Neural progenitor cell (in vitro differentiated cells): Measurements from ENCODE around the gene ELSPBP1. TPM values are rescaled to one million over a fixed set of nuclear protein-coding genes. Genes with fewer than 3 reads are reported as not detected.

Experiments
- DNase-seq: peaks from one replicate; pipeline ENCODE4 v3.0.0-alpha.2; 2016; ENCODE audit warnings: low spot score
- H2AFZ ChIP-seq: fragments of 200-600 bp; sonication (generic); replicated peaks from 2 replicates; pipeline ENCODE4 v1.6.1; 2016; ENCODE audit warnings: antibody characterized with exemption
- H3F3A ChIP-seq: fragments of 200-600 bp; sonication (generic); 2 replicates; pipeline ENCODE4 v1.6.1; 2016; ENCODE audit warnings: antibody characterized with exemption, low read depth
- H3K27ac ChIP-seq: fragments of 200-600 bp; sonication (generic); 2 replicates; pipeline ENCODE4 v1.5.1; 2016; ENCODE audit warnings: mild to moderate bottlenecking
- H3K27me3 ChIP-seq: fragments of 200-600 bp; sonication (generic); 2 replicates; pipeline ENCODE4 v1.6.1; 2016; ENCODE audit warnings: mild to moderate bottlenecking, moderate library complexity
- H3K36me3 ChIP-seq: fragments of 200-600 bp; sonication (generic); 2 replicates; pipeline ENCODE4 v1.5.1; 2016
- H3K4me1 ChIP-seq: fragments of 200-600 bp; sonication (generic); 2 replicates; pipeline ENCODE4 v1.6.1; 2016; ENCODE audit warnings: mixed run types
- H3K4me2 ChIP-seq: fragments of 200-600 bp; sonication (generic); 2 replicates; pipeline ENCODE4 v1.6.1; 2016
- H3K4me3 ChIP-seq: fragments of 200-600 bp; sonication (generic); 2 replicates; pipeline ENCODE4 v1.5.1; 2016
- H3K79me2 ChIP-seq: fragments of 200-600 bp; sonication (generic); 2 replicates; pipeline ENCODE4 v1.6.1; 2016; ENCODE audit warnings: low read depth
- H3K9ac ChIP-seq: fragments of 200-600 bp; sonication (generic); 2 replicates; pipeline ENCODE4 v1.6.1; 2016
- H3K9me3 ChIP-seq: fragments of 200-600 bp; sonication (generic); 2 replicates; pipeline ENCODE4 v1.5.1; 2016; ENCODE audit warnings: low read depth
- H4K20me1 ChIP-seq: fragments of 200-600 bp; sonication (generic); 2 replicates; pipeline ENCODE4 v1.6.1; 2016; ENCODE audit warnings: low read depth
- H3K27ac Mint-ChIP-seq: 3 replicates; pipeline ENCODE4 v1.8.0; 2021; ENCODE audit warnings: mixed read lengths
- H3K27me3 Mint-ChIP-seq: 2 replicates; pipeline ENCODE4 v1.8.0; 2022; ENCODE audit warnings: low read depth, mild to moderate bottlenecking, inconsistent platforms, moderate library complexity, mixed read lengths; ENCODE audit not compliant: insufficient read depth
- H3K36me3 Mint-ChIP-seq: 3 replicates; pipeline ENCODE4 v1.8.0; 2021; ENCODE audit warnings: mixed read lengths
- H3K4me1 Mint-ChIP-seq: 3 replicates; pipeline ENCODE4 v1.8.0; 2021; ENCODE audit warnings: mixed read lengths
- H3K4me3 Mint-ChIP-seq: 3 replicates; pipeline ENCODE4 v1.8.0; 2021; ENCODE audit warnings: mild to moderate bottlenecking, moderate library complexity, mixed read lengths
- H3K9me3 Mint-ChIP-seq: 3 replicates; pipeline ENCODE4 v1.8.0; 2020; ENCODE audit warnings: mixed read lengths
- EZH2 ChIP-seq: fragments of 200-600 bp; sonication (generic); IDR thresholded peaks from 2 replicates; pipeline ENCODE4 v1.6.1; 2017; ENCODE audit warnings: antibody characterized with exemption, mild to moderate bottlenecking, moderate library complexity
- EZH2phosphoT487 ChIP-seq: fragments of 200-600 bp; sonication (generic); IDR thresholded peaks from 2 replicates; pipeline ENCODE4 v1.6.1; 2017; ENCODE audit warnings: antibody characterized with exemption
- total RNA-seq: library from RNA; depleted of rRNA; stranded (reverse); fragments of >200 nt; gene quantifications from 2 replicates; pipeline ENCODE4 v1.2.3, GENCODE V29; 2015; ENCODE audit warnings: low replicate concordance
- TF ChIP-seq, protein P1 (sequence below): fragments of 200-600 bp; sonication (generic); IDR thresholded peaks from 2 replicates; pipeline ENCODE4 v1.5.1; 2017; ENCODE audit warnings: antibody characterized with exemption, mild to moderate bottlenecking

Gene ELSPBP1
- total RNA-seq, 1 donor from 2014 or later, result not detected

DNA sequence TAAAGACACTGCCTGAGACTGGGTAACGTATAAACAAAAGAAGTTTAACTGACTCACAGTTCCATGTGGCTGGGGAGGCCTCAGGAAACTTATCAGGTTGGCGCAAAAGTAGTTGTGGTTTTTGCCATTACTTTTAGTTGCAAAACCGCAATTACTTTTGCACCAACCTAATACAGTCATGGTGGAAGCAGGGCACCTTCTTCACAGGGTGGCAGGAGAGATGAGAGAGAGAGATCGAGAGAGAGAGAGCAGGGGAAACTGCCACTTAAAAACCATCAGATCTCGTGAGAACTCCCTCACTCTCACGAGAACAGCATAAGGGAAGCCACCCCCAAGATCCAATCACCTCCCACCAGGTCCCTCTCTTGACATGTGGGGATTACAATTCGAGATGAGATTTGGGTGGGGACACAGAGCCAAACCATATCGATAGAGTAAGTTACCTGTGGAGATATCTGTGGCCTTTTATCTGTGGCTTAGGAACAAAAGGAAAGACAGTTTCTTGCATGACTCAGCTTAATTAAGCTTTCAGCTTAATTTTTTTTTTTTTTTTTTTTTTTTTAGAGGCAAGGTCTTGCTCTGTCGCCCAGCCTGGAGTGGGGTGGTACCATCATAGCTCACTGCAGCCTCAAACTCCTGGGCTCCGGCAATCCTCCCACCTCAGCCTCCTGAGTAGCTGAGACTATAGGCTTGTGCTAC lies 57.1 kb downstream of the ELSPBP1 start:
- Histone ChIP-seq H3K27me3 (no peaks in the 10 kb centered on the region), H3K4me2 (no peak overlapping the region), H3K4me1 (no peaks in the 10 kb centered on the region), H3K36me3 (no peaks in the 10 kb centered on the region), H3F3A (no peaks in the 10 kb centered on the region), H2AFZ (no peak overlapping the region), H3K27ac (no peak overlapping the region), H4K20me1 (no peaks in the 10 kb centered on the region), H3K79me2 (no peaks in the 10 kb centered on the region), H3K9ac (no peak overlapping the region), H3K9me3 (no peaks in the 10 kb centered on the region), H3K4me3 (no peak overlapping the region)
- Mint-ChIP-seq H3K27ac (no peak overlapping the region), H3K4me3 (no peak overlapping the region), H3K36me3 (peaks cover 1% of the 10 kb centered on the region), H3K27me3 (peaks cover 2% of the 10 kb centered on the region), H3K4me1 (no peaks in the 10 kb centered on the region), H3K9me3 (peaks cover 19% of the 10 kb centered on the region)
- DNase-seq, result no peak
- no peak for TF ChIP-seq EZH2
- TF ChIP-seq, protein P1, sequence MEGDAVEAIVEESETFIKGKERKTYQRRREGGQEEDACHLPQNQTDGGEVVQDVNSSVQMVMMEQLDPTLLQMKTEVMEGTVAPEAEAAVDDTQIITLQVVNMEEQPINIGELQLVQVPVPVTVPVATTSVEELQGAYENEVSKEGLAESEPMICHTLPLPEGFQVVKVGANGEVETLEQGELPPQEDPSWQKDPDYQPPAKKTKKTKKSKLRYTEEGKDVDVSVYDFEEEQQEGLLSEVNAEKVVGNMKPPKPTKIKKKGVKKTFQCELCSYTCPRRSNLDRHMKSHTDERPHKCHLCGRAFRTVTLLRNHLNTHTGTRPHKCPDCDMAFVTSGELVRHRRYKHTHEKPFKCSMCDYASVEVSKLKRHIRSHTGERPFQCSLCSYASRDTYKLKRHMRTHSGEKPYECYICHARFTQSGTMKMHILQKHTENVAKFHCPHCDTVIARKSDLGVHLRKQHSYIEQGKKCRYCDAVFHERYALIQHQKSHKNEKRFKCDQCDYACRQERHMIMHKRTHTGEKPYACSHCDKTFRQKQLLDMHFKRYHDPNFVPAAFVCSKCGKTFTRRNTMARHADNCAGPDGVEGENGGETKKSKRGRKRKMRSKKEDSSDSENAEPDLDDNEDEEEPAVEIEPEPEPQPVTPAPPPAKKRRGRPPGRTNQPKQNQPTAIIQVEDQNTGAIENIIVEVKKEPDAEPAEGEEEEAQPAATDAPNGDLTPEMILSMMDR, result no peak
- TF ChIP-seq EZH2phosphoT487, result no peak

DNA sequence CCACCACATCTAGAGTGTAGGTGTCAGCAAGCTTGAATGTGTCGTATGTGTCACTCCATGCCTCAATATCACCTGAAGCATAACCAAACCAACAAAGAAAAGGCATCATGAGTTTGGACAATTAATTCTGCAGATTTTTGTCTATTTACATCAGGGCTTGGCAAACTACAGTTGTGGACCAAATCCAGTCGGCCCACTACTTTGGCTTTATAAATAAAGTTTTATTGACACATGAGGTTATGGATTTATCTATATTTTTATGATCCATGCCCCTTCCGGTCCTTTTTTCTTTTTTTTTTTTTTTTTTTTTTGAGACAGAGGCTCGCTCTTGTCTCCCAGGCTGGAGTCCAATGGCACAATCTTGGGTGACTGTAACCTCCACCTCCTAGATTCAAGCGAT lies 58.6 kb downstream of the ELSPBP1 start:
- H3K36me3 Mint-ChIP-seq, result peaks cover 1% of the 10 kb centered on the region
- H4K20me1 ChIP-seq, result no peaks in the 10 kb centered on the region
- H3K9ac ChIP-seq, result no peak overlapping the region
- DNase-seq, result no peak
- peaks cover 17% of the 10 kb centered on the region for H3K9me3 Mint-ChIP-seq
- peaks cover 2% of the 10 kb centered on the region for H3K27me3 Mint-ChIP-seq
- H2AFZ ChIP-seq, result no peak overlapping the region
- no peaks in the 10 kb centered on the region for H3K9me3 ChIP-seq
- no peak for TF ChIP-seq EZH2
- TF ChIP-seq, protein P1, result no peak
- TF ChIP-seq EZH2phosphoT487, result no peak
- H3K27ac Mint-ChIP-seq, result no peak overlapping the region
- no peaks in the 10 kb centered on the region for H3K4me1 ChIP-seq
- H3K79me2 ChIP-seq, result no peaks in the 10 kb centered on the region
- H3K4me3 ChIP-seq, result no peak overlapping the region
- H3K4me2 ChIP-seq, result no peak overlapping the region
- H3K36me3 ChIP-seq, result no peaks in the 10 kb centered on the region
- H3K27me3 ChIP-seq, result no peaks in the 10 kb centered on the region
- H3K4me3 Mint-ChIP-seq, result no peak overlapping the region
- H3F3A ChIP-seq, result no peaks in the 10 kb centered on the region
- no peak overlapping the region for H3K27ac ChIP-seq
- no peaks in the 10 kb centered on the region for H3K4me1 Mint-ChIP-seq

DNA sequence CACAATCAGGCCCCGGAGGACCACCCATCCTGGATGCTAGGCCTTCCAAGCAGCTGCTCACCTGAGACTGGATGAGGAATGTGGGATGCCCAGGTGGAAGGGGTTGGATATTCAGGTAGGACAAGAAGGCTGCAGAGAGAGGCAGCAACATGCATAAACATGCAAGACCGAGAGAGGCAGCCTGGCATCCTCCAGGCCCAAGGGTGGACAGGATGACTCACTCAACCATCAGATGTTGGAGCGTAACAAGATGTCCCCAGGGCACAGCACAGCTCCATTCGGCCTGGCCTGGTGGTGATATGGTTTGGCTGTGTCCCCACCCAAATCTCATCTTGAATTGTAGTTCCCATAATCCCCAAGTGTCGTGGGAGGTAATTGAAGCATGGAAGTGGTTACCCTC lies 59.4 kb downstream of the ELSPBP1 start:
- TF ChIP-seq EZH2phosphoT487 (no peak), EZH2 (no peak)
- TF ChIP-seq, protein P1, result no peak
- H3K4me1 Mint-ChIP-seq, result no peaks in the 10 kb centered on the region
- no peak overlapping the region for H3K4me3 Mint-ChIP-seq

More for the DNA sequence above, 59.4 kb downstream of the ELSPBP1 start:
- H3K9ac ChIP-seq, result no peak overlapping the region
- H3F3A ChIP-seq, result no peaks in the 10 kb centered on the region
- H3K9me3 ChIP-seq, result no peaks in the 10 kb centered on the region
- no peak overlapping the region for H3K4me2 ChIP-seq
- DNase-seq, result no peak
- H3K27me3 Mint-ChIP-seq, result peaks cover 2% of the 10 kb centered on the region
- no peak overlapping the region for H2AFZ ChIP-seq
- H3K27me3 ChIP-seq, result no peaks in the 10 kb centered on the region
- H3K27ac ChIP-seq, result no peak overlapping the region
- H3K4me1 ChIP-seq, result no peaks in the 10 kb centered on the region
- peaks cover 1% of the 10 kb centered on the region for H3K36me3 Mint-ChIP-seq
- no peaks in the 10 kb centered on the region for H3K79me2 ChIP-seq
- no peaks in the 10 kb centered on the region for H3K36me3 ChIP-seq
- H3K4me3 ChIP-seq, result no peak overlapping the region
- H3K9me3 Mint-ChIP-seq, result peaks cover 16% of the 10 kb centered on the region
- no peaks in the 10 kb centered on the region for H4K20me1 ChIP-seq
- H3K27ac Mint-ChIP-seq, result no peak overlapping the region
